Measurements from ENCODE around the gene THSD4.
"Not testable (repeated sequence)": the region's sequence is repeated elsewhere in the genome, so short reads cannot be mapped to it uniquely, and the experiment has no call there.

The THSD4 gene

DNA sequence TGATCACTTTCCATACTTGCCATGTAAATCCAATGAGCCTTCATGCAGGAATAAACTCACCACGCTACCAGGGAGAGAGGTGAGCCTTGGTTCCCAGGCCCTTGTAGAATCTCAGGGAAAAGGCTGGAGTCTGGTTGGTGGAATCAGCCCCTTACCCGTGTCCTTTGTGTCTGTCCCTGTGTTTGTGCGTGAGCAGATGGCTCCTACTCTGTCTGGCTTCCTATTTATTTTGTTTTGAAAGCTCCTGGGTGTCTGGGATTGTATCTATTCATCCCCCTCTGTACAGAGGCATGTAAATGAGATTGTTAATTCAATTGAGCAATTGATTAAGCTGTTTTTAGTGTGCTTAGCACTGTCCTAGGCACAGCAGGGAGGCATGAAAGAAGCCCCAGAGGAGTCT, 278.1 kb downstream of the THSD4 start:
- no peak for DNase-seq

DNA sequence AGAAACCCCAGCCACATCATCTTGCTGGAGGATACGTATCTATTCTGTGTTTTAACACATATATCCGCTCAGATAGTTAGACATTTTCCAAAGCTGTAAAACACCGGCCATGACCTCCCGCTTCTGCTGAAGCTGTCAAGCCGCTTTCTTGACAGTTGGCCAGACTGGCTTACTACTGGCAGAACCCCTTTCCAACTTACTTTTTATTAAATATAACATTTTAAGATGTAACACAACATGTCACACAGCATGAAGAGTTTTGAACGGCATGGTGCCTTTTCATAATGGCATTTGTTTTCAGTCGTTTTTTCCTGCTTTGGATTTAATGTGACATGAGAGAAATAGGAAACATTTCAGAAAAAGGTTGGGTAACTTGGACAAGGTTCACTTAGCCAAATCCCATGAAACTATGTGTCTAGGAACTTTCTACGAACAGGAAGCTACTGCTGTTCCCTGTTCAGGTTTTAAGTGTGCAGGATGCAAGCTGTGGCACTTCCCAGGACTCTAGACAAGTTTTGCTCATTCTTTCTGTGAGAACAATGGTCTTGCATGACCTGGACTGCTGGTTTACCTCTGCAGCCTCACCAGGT, 281.4 kb downstream of the THSD4 start:
- no peak for DNase-seq

DNA sequence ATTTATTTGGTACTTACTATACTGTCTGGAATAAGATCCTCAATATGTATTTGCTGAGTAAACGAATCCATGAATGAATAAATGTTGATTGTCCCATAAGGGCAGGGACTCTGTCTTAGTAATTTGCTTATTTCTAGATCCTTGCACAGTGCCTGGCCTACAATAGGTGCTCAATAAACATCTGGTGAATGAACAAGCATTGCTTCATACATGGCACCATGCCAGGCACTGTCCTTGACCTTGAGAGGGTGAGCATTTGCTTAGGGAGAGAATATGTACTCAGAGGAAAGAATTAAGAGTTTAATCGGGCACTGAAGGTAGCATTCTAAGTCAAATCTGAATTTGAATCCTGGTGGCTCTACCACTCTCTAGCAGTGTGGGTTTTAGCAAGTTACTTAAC, 282.1 kb downstream of the THSD4 start:
- no peak for DNase-seq

DNA sequence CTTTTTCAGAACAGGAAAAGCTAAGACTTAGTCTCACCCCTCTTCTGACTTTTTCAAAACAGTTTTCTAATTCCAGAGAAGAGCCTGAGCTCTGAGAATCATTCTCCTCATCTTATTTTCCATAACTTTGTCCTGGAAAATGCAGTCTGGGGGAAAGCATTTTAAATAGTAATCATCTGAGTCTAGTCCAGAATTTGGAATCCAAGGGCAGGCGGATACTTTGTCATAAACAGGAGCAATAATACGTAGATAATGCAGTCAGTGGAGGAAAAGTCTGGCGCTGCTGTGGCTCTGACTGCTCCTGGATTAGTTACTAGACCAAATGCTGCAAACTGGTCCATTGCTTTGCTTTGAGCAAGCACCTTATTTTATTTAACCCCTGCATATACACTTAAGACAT, 285.0 kb downstream of the THSD4 start:
- DNase-seq = no peak

DNA sequence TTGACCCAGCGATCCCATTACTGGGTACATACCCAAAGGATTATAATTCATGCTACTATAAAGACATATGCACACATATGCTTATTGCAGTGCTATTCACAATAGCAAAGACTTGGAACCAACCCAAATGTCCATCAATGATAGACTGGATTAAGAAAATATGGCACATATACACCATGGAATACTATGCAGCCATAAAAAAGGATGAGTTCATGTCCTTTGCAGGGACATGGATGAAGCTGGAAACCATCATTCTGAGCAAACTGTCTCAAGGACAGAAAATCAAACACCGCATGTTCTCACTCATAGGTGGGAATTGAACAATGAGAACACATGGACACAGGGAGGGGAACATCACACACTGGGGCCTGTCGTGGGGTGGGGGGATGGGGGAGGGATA, 286.5 kb downstream of the THSD4 start:
- DNase-seq = not testable (repeated sequence)

DNA sequence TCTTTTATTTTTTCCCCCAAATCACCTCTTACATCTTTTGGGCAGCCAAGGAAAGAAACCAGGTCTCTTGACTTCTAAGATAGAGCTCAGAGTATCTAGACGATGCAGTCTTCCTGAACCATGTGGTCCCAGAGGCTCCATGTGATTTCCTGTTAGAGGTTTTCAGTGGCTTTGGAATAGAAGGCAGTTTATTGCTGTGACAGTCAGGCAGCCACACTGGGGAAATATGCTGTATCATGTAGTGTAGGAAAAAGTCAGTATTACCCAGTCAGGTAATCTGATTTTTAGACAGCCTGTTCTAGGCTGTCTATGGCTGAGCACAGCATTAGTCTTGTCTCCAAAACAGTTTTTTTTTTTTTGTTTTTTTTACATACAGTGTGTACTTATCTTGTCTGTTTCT, 294.3 kb downstream of the THSD4 start:
- no peak for DNase-seq

DNA sequence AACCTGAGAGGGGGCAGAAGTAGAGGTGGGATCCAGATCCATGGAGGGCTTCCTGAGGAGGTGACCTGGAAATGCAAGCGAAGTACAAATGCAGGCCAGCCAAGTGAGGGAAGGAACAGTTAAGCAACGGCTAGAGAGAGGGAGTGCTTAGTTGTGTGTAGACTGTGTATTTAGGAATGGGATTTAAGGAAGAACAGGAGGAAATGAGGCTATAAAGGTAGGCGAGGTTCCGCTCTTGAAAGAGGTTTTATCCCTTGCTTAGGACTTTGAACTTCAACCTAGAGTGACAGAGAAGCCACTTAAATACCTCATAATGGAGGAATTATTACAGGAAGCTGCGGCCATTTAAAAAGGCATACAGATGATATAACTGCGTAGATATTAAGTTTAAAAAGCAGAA, 295.1 kb downstream of the THSD4 start:
- no peak for DNase-seq

DNA sequence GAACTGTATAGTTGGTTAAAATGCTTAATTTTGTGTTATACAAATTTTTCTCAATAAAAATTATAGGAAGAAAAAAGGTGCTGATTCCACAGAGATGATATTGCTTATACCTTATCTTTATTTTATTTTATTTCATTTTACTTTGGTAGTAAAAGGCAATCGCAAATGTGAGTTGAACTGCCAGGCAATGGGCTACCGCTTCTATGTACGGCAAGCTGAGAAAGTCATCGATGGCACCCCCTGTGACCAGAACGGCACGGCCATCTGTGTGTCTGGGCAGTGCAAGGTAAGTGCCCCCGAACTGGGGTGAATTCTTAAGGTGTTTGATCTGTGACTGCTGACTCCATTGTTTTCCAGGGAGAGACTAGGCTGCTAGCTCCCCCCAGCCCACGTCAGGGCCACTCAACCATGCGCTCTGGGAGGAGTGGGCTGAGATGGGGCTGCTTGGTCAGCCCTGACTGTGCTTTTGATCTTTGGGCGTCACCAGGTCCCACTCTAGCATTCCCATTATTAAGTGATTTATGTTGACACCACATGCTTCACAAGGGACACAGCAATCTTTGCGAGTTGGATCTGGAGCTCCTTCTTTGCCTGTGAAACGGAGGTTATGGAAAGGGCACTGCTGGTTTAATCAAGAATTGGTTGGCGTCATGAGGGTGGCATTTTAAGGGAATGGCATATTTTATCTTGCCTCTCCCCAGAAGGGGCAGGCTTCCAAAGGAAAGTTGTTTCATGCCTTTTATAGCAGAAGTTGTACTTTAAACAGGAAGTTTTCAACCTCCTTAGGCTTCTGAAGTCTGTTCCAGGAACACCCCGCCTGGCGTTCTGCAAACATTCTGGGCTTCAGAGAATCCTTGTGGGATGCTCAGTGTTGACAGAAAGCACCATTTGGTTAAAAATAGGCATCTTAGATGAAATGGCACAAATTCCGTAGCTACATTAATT, 296.5 kb downstream of the THSD4 start:
- no peak for DNase-seq

DNA sequence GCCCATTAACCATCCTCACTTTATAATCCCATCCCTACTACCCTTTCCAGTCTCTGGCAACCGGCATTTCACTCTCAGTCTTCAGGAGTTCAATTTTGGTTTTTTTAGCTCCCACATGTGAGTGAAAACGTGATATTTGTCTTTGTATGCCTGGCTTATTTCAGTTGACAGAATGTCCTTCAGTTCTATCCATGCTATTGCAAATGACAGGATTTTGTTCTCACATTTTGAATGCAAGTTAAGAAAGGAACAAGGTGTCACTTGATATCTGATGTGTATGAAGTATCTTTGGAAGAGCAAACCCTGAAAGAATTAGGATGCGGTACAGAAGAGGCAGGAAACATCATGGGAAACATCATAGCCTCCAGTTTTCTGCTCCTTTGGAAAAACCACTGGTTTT, 298.1 kb downstream of the THSD4 start:
- DNase-seq = no peak

DNA sequence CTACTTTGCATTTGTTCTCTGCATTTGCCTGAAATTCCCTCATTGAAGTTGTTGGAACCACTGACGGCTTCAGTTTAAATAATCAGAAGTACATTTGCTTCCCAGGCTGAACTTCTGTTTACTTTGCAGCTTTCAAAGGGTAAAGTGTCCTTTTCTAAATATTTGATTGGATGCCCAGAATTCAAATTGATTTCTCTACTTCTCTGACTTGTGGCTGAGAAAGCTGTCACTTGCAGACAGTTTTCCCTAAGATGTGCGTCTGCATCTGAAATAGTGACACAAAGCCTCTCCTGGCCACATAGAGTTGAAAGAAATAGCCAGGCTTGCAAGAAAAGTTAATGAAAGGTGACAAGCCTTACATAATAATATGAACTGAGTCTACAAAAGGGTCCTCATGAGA, 299.6 kb downstream of the THSD4 start:
- no peak for DNase-seq

DNA sequence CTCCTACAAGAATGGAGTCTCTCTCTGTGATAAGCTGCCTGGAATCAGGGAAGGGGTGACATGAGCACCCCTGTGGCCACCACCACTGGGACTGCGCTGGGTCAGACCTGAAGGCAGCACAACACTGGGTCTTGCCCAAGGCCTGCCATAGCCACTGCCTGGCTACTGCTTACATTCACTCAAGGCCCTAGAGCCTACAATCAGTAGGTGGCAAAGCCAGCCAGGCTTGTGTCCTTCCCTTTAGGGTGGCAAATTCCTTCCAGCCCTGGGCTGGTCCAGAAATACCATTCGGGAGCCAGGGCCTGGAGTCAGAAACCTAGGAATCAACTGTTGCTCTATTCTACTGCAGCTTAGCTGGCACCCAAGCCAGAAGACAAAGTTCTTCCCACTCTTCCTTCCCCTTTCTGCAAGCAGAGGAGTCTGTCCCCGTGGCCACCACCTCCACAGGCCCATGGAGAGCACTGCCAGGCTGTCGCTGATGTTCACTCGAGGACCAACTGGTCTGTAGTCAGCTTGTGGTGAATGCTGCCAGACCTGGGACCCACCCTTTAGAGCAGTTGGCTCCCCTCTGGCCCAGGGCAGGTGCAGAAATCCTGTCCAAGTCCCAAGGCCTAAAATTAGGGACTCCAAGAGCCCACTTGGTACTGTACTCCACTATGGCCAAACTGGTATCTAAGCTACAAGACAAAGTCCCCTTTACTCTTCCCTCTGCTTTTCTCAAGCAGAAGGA, 307.4 kb downstream of the THSD4 start:
- no peak for DNase-seq

DNA sequence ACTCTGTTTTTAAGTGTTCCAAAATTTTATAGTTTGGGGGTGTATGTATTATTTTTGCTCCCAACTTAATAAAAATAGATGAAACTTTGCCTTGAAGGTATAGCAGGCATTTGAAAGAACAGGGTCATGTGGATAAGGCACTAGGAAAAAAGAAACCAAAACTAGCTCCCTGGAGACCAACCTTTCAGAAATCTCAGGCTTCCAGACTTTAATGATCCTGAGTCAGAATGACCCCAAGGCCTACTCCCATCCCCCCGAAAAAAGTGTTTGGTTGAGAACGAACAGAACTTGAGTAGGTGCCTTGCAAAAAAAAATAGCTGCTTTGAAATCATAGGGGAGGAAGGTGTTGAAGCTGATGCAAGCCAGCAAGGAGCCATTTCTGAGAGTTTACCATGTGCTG, 309.5 kb downstream of the THSD4 start:
- DNase-seq = no peak

DNA sequence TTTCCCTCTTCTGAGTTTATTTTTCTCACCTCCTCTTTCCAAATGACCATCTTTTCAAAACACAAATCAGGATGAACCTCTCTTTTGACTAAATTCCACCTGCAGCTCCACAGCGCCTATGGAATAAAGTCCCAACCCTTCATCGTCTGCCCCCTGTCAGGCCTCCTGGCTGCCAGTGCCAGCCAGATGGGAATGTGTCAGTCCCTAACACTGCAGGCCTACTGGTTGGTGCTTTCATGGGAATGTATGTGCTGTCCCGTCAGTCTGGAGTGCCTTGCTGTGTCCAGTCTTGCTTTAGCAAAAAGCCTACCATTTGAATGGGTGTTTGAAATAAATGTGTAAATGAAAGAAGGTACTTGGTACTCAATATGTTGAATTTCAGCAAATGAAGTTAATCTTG, 310.1 kb downstream of the THSD4 start:
- DNase-seq = no peak

DNA sequence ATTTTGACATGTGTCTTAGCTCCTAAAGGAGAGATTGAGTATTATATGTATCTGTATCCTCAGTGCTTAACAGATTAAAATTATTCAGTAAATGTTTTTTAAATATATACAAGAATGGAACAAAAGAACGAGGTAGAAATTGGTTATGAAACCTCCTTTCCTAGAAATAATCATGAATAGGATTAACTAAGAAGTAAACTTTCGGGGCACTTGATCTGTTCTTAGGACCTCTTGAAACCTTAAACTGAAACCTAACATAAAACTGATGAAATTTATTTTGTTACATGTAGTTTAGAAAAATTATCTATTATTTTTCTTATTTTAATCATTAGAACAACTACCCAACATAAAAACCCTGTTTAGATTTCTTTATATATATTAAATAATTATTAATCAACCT, 311.5 kb downstream of the THSD4 start:
- DNase-seq = no peak

DNA sequence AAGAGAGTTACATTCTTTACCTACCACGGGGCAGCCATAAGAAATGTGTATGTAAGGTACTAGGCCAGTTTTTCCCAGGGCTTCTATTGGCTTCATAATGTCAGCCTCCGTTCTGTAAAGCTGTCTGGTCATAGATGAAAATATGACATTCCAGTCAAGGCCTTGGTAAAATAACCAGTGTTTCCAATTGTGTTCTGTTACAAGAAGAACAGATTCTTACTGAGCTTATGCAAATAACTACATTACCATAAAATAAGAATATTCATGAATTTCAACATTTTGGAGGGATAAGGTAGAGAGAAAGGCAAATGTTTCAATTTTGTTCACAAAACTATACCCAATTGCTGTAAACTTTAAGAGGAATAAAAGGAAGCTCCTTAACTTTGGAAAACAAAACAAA, 315.5 kb downstream of the THSD4 start:
- DNase-seq = no peak

DNA sequence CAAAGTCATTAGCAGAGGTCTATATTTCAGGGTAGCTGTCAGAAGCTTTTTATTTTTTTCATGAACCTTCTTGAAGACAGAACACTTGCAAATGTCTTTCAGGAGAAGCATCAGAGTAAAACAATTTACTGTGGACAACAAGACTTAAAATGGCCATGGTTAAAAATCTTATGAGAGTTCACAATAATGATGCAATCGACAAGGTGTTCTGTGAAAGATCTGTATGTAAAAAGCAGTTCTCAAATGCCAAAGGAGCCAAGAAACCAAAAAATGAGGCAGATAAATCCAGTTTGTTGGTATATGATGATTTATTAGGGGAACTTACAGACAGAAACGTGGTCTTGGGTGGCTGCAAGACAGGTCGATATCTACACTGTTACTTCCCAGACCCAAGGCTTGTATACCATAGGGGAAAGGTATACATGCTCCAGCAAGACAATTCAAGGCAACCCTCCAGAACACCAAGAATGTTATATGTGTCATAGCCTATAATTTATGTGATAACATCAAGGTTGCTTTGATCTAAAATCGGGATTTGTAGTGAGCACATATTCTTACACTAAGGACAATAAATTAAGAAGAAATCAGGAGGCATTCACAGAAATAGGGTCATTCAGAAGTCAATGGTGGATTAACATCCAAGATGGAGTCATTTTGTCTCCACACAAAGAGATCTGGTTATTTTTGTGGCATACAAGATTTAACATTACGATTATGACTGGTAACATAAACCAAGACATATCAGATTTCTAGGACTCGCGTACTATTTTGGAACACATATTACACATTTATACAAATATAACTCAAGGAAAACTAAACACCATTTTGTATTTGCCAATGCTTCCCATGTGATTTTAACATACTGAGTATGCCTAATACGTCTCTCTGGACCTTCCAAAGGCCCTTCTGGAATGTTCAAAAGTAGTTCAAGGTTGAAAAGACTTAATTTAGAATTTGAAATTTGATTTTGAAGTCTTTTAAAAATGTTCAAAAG, 316.4 kb downstream of the THSD4 start:
- no peak for DNase-seq

DNA sequence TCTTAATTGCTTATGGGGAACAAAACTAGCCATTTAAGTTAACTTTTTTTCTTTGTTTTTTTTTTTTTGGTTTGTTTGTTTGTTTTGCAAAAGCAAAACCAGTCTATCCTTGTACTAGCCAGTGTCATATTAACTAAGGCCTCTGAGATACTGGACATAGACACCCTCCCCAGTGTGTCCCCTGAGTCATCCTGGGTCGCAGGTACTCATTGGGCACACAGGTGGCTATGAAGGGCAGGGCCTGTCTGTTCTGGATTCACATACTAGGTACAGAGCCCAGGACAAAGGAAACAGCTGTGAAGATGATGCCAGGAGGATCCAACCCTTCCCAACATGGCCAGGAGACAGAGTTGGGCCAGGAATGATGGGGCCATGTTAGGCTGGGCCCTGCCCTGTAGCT, 318.1 kb downstream of the THSD4 start:
- DNase-seq = no peak

DNA sequence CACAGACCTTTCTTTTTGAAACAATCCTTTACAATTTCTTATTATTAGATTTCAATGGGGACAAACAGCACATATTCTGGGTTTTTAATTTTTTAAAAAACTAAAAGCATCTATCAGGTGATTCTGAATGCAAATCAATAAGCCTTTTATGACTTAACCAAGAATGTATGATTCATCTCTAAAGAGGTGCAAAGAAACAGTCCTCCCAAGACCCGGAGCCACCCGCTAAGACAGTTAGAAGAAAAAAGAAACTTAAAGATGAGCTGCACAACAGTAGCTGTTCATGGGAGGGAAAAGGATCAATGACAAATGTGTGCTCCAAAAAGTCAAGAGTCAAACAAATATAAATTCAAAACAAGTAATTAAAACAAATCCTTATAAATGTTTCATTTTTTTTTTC, 319.5 kb downstream of the THSD4 start:
- no peak for DNase-seq

DNA sequence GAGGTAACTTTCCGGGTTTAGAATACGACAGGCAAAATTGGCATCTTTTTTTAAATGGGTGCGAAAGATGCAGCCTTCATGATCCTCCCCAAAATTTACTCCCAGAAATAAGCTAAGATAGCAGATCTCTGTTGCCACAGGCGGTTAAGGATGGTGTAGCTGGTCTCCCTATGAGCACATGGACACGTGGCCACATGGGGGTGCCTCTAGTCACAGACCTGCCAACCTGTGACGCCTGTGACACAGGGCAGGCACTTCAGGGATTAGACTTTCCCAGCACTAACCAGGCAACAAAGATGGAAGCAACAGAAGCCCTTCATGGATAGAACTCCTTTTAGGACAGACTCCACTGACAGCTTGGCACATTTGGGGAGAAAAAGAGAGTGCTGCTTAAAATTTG, 320.3 kb downstream of the THSD4 start:
- DNase-seq = no peak

DNA sequence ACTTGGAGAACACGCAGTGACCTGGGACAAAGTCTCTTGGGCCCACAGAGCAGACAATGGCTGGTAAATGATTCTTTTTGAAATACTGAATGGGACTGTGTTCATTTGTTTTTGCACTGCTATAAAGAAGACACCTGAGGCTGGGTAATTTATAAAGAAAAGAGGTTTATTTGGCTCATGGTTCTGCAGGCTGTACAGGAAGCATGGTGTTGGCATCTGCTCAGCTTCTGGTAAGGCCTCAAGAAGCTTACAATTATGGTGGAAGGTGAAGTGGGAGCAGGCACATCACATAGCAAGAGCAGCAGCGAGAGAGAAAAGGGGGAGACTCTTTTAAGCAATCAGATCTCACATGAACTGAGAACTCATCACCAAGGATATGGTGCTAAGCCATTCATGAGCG, 321.6 kb downstream of the THSD4 start:
- no peak for DNase-seq

DNA sequence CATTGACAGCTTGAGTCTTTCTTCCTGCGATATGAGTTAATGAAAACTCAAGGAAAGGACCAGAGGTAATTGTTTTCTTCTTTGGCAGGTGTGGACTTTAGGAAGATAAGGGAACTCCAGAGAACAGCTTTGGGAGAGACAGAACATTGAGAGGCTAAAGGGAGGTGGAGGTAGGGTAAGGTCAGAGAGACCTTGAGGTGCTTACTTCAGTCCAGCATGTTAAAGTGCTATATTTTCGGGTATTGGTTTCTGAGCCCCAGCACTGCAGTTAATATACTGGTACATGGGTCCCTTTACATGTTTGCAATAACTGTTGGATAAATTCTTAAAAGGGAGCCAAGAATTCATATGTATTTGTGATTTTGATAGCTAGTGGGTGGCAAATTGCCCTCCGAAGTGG, 322.1 kb downstream of the THSD4 start:
- no peak for DNase-seq

DNA sequence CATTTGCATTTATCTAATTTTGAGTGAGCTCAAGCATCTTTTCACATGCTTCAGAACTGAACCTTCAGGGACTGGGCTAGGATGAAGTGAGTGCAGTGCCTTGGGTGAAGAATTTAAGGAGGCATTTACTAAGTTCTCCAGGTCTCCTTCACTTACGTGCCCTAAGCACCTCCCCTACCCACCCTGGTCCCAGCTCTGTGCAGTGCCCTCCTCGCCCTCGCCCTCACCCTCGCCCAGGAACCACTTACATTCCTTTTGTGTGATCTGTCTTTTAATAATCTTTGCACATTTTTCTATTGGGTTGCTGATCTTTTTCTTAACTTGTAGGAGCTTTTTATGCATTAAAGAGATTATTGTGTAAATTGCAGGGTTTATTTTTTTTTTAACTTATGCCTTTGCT, 322.6 kb downstream of the THSD4 start:
- no peak for DNase-seq

DNA sequence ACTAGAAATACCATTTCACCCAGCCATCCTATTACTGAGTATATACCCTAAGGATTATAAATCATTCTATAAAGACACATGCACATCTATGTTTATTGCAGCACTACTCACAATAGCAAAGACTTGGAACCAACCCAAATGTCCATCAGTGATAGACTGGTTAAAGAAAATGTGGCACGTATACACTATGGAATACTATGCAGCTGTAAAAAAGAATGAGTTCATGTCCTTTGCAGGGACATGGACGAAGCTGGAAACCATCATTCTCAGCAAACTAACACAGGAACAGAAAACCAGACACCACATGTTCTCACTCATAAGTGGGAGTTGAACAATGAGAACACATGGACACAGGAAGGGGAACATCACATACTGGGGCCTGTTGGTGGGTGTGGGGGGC, 324.2 kb downstream of the THSD4 start:
- DNase-seq = not testable (repeated sequence)
